GM23338 (cell line): ENCODE data around the gene LEKR1.

Experiments used
- CREB1 ChIP-seq: fragments of 250-450 bp; sonication (Bioruptor Pico); IDR thresholded peaks from 2 replicates; pipeline ENCODE4 v1.5.0; 2020; ENCODE audit warnings: low read depth, mild to moderate bottlenecking, moderate library complexity
- CTCF ChIP-seq, 2 experiments: fragments of 200-600 bp in 1 of 2; sonication (generic) in 1 of 2; conservative IDR thresholded peaks; 2 replicates each; pipeline versions ENCODE4 v1.5.1 to v1.6.1; 2016 to 2017; ENCODE audit warnings: antibody characterized with exemption in 2 of 2, low read depth in 2 of 2, mild to moderate bottlenecking in 2 of 2, moderate library complexity in 1 of 2
- ETS1 ChIP-seq: IDR thresholded peaks from 2 replicates; pipeline ENCODE4 v1.6.1; 2016; ENCODE audit warnings: antibody characterized with exemption
- EZH2 ChIP-seq: fragments of 200-600 bp; sonication (generic); IDR thresholded peaks from one replicate; pipeline ENCODE4 v1.8.0; 2017; ENCODE audit warnings: antibody characterized with exemption, mild to moderate bottlenecking, low read depth; ENCODE audit not compliant: unreplicated experiment
- EZH2phosphoT487 ChIP-seq: fragments of 200-600 bp; sonication (generic); IDR thresholded peaks from one replicate; pipeline ENCODE4 v1.8.1; 2018; ENCODE audit warnings: antibody characterized with exemption; ENCODE audit not compliant: unreplicated experiment
- JUNB ChIP-seq: IDR thresholded peaks from one replicate; pipeline ENCODE4 v1.6.1; 2016; ENCODE audit warnings: antibody characterized with exemption; ENCODE audit not compliant: unreplicated experiment
- NANOG ChIP-seq: IDR thresholded peaks from 2 replicates; pipeline ENCODE4 v1.6.1; 2016; ENCODE audit warnings: antibody characterized with exemption, borderline replicate concordance
- POLR2AphosphoS5 ChIP-seq: IDR thresholded peaks from 2 replicates; pipeline ENCODE4 v1.6.1; 2016; ENCODE audit warnings: antibody characterized with exemption, low read depth
- REST ChIP-seq: IDR thresholded peaks from one replicate; pipeline ENCODE4 v1.6.1; 2018; ENCODE audit warnings: antibody characterized with exemption; ENCODE audit not compliant: unreplicated experiment
- ZNF331 ChIP-seq: fragments of 250-450 bp; sonication (Bioruptor Pico); IDR thresholded peaks from 2 replicates; pipeline ENCODE4 v1.5.0; 2020; ENCODE audit warnings: low read depth, mild to moderate bottlenecking, moderate library complexity
- ZNF462 ChIP-seq: fragments of 250-450 bp; sonication (Bioruptor Pico); IDR thresholded peaks from 2 replicates; pipeline ENCODE4 v1.5.0; 2020; ENCODE audit warnings: mild to moderate bottlenecking, moderate library complexity

- TF ChIP-seq JUNB (no peak), CTCF (conservative IDR thresholded peaks at IDR 0.05; ENCODE audit: low read depth in 2 of 2) (no peak), ZNF331 (CRISPR knock-in tag) (no peak), CREB1 (CRISPR knock-in tag) (no peak), REST (no peak), EZH2 (no peak), POLR2AphosphoS5 (no peak), EZH2phosphoT487 (no peak), ZNF462 (CRISPR knock-in tag) (no peak), ETS1 (no peak), NANOG (no peak)
Measured at GRCh38 chr3:156985711-156986110, 159.6 kb downstream of the LEKR1 start.
